NCI-H526 (cell line): Measurements from ENCODE around the gene RCAN3.

Experiments
- DNase-seq, 2 experiments: peaks; one replicate each; lab custom pipeline; 2025; lab: John Stamatoyannopoulos, UW

Gene RCAN3

GRCh38 chr1:24580756-24581155 lies 78.1 kb downstream of the RCAN3 start:
- DNase-seq: no peak

DNA sequence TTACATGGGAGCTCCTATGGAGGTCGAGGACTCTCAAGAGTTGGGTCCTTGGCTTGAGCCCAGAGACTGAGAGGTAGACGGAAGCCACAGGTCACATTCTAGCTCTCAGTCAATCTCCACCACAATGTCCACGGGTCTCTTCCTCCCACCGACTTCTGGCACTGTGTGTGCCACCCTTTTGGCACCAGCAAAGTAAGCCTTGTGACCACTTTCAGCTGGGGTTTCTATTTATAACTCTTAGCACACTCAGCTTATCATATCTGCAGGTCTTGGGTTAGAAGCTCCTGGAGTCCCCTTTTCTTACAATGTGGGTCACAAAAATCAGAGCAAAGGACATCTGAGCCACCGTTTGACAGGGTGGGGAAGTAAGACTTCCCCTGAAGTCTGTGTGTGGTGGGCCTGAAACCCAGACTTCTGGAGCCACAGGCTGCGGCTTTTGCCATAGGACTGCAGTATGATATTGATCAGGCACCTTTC lies 81.6 kb downstream of the RCAN3 start:
- no peak for DNase-seq

DNA sequence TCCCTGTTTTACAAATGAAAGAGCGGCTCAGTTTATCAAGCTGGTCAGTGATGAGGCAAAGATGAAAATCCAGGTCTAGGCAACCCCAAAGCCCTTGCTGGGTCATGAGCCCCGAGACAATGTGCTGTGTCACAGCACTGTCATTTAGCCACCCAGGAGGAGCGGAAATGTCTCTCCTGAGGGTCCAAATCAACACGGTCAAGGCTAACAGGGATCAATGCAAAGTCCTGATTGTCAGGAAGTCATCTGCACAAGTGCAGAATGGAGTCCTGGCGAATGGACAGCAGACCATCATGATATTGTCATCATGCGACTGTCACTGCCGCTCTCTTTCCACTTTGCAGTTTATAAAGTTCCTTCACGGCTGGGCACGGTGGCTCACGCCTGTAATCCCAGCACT lies 83.5 kb downstream of the RCAN3 start:
- no peak for DNase-seq

- DNase-seq: peak; percentile 34 to 83
These were observed 84.6 kb downstream of the RCAN3 start for GRCh38 chr1:24586970-24587820.

- no peak for DNase-seq
These were observed 85.9 kb downstream of the RCAN3 start for GRCh38 chr1:24588573-24588972.

GRCh38 chr1:24589200-24589599 lies 86.6 kb downstream of the RCAN3 start:
- no peak for DNase-seq
